MM.1S (cell line): ENCODE measurements around the gene UBE2E1.

Experiments used
- DNase-seq: peaks from one replicate; pipeline ENCODE4 v3.0.0-alpha.2; 2015
- H2AFZ ChIP-seq: fragments of 300-600 bp; sonication (generic); 2 replicates; pipeline ENCODE4 v1.6.0; 2016; ENCODE audit warnings: antibody characterized with exemption, low read length
- H3F3A ChIP-seq: fragments of 300-600 bp; sonication (generic); 2 replicates; pipeline ENCODE4 v1.6.1; 2016; ENCODE audit warnings: mild to moderate bottlenecking, antibody characterized with exemption, low read length, moderate library complexity, mixed read lengths; ENCODE audit not compliant: insufficient read depth
- H3K27ac ChIP-seq: fragments of 300-600 bp; sonication (generic); 2 replicates; pipeline ENCODE4 v1.5.1; 2016; ENCODE audit warnings: mild to moderate bottlenecking, low read length
- H3K27me3 ChIP-seq: fragments of 300-600 bp; sonication (generic); replicated peaks from 2 replicates; pipeline ENCODE4 v1.6.0; 2016; ENCODE audit warnings: low read length; ENCODE audit not compliant: insufficient read depth
- H3K36me3 ChIP-seq: fragments of 300-600 bp; sonication (generic); replicated peaks from 2 replicates; pipeline ENCODE4 v1.6.1; 2016; ENCODE audit warnings: mild to moderate bottlenecking, low read length, mixed read lengths; ENCODE audit not compliant: insufficient read depth
- H3K4me1 ChIP-seq: fragments of 300-600 bp; sonication (generic); 2 replicates; pipeline ENCODE4 v1.6.1; 2016; ENCODE audit warnings: low read length, mixed read lengths
- H3K4me2 ChIP-seq: fragments of 300-600 bp; sonication (generic); 2 replicates; pipeline ENCODE4 v1.6.0; 2016; ENCODE audit warnings: low read depth, low read length
- H3K4me3 ChIP-seq: fragments of 300-600 bp; sonication (generic); 2 replicates; pipeline ENCODE4 v1.5.1; 2016; ENCODE audit warnings: low read length, mixed read lengths
- H3K79me2 ChIP-seq: fragments of 300-600 bp; sonication (generic); 2 replicates; pipeline ENCODE4 v1.6.1; 2016; ENCODE audit warnings: mixed run types, low read length, mixed read lengths
- H3K9ac ChIP-seq: fragments of 300-600 bp; sonication (generic); 2 replicates; pipeline ENCODE4 v1.6.1; 2016; ENCODE audit warnings: low read length, mixed read lengths
- H3K9me2 ChIP-seq: fragments of 300-600 bp; sonication (generic); replicated peaks from 2 replicates; pipeline ENCODE4 v1.6.1; 2016; ENCODE audit warnings: mild to moderate bottlenecking, low read length, mixed read lengths; ENCODE audit not compliant: insufficient read depth
- H3K9me3 ChIP-seq: fragments of 300-600 bp; sonication (generic); replicated peaks from 2 replicates; pipeline ENCODE4 v1.6.1; 2016; ENCODE audit warnings: mild to moderate bottlenecking, low read length, mixed read lengths; ENCODE audit not compliant: insufficient read depth
- H4K20me1 ChIP-seq: fragments of 300-600 bp; sonication (generic); 2 replicates; pipeline ENCODE4 v1.6.1; 2016; ENCODE audit warnings: mild to moderate bottlenecking, low read length, moderate library complexity, mixed read lengths; ENCODE audit not compliant: insufficient read depth
- EZH2 ChIP-seq: fragments of 300-600 bp; sonication (generic); optimal IDR thresholded peaks from 2 replicates; pipeline ENCODE3; 2017; ENCODE audit warnings: low read depth, mild to moderate bottlenecking, antibody characterized with exemption, low read length, mixed read lengths
- EZH2phosphoT487 ChIP-seq: fragments of 300-600 bp; sonication (generic); IDR thresholded peaks from 2 replicates; pipeline ENCODE4 v1.6.1; 2018; ENCODE audit warnings: antibody characterized with exemption, low read length
- TF ChIP-seq, protein P1 (sequence below): fragments of 300-600 bp; sonication (generic); IDR thresholded peaks from 2 replicates; pipeline ENCODE4 v1.5.1; 2016; ENCODE audit warnings: antibody characterized with exemption, low read length, mixed read lengths

UBE2E1 gene

DNA sequence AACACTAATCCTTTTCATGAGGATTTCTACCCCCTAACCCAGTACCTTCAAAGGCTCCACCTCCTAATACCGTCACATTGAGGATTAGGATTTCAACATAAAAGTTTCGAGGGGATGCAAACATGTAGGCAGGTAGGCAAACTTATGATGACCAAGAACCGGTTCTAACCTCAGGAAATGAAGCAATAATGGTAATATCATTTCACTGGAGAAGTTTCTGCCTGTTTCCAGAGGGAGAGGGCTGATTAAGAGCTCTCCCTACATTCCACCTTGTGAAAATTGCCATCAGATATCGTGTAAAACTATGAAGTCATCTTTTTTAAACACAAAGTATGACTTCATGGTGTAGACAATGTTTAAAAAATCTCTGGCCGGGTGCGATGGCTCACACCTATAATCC lies 79.5 kb downstream of the UBE2E1 start:
- H3K9me2 ChIP-seq: no peaks in the 10 kb centered on the region
- H3K4me1 ChIP-seq: peaks cover 13% of the 10 kb centered on the region; the same call in 1 of the 2 replicates
- no peak overlapping the region for H3K4me2 ChIP-seq
- H3K9me3 ChIP-seq: no peaks in the 10 kb centered on the region
- no peaks in the 10 kb centered on the region for H3K36me3 ChIP-seq
- H2AFZ ChIP-seq: no peak overlapping the region
- no peak for DNase-seq
- H3K27me3 ChIP-seq: no peaks in the 10 kb centered on the region
- H3K79me2 ChIP-seq: peaks cover 97% of the 10 kb centered on the region
- no peak for TF ChIP-seq EZH2phosphoT487
- TF ChIP-seq, protein P1, sequence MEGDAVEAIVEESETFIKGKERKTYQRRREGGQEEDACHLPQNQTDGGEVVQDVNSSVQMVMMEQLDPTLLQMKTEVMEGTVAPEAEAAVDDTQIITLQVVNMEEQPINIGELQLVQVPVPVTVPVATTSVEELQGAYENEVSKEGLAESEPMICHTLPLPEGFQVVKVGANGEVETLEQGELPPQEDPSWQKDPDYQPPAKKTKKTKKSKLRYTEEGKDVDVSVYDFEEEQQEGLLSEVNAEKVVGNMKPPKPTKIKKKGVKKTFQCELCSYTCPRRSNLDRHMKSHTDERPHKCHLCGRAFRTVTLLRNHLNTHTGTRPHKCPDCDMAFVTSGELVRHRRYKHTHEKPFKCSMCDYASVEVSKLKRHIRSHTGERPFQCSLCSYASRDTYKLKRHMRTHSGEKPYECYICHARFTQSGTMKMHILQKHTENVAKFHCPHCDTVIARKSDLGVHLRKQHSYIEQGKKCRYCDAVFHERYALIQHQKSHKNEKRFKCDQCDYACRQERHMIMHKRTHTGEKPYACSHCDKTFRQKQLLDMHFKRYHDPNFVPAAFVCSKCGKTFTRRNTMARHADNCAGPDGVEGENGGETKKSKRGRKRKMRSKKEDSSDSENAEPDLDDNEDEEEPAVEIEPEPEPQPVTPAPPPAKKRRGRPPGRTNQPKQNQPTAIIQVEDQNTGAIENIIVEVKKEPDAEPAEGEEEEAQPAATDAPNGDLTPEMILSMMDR: no peak
- no peak for TF ChIP-seq EZH2
- H4K20me1 ChIP-seq: peaks cover 19% of the 10 kb centered on the region; the same call in 1 of the 2 replicates
- H3K4me3 ChIP-seq: no peak overlapping the region
- H3K27ac ChIP-seq: no peak overlapping the region
- peaks cover 9% of the 10 kb centered on the region; the same call in 1 of the 2 replicates for H3F3A ChIP-seq
- no peak overlapping the region for H3K9ac ChIP-seq

DNA sequence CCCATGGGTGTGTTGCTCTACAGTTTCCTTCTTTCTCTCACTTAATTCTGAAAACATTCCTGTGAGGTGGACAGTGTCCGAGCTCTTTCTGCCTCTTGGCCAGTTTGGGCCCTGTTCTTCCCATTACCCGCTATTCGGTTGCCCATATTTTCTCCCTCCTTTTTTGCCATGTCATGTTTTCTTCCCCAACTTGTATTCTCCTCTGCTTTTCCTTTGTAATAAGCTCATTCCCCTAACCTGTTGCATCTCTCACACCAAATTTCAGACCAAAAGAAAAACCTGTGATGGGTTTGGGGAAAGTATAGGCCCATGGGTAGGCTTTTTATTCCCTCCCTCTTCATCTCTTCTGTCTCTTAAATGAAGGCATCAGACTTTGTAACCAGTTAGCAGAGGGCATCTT lies 80.6 kb downstream of the UBE2E1 start:
- no peak overlapping the region for H3K27ac ChIP-seq
- H3K4me3 ChIP-seq: no peak overlapping the region
- H3K4me1 ChIP-seq: peaks cover 13% of the 10 kb centered on the region; the same call in 1 of the 2 replicates
- H3K9me2 ChIP-seq: no peaks in the 10 kb centered on the region
- DNase-seq: no peak
- no peak overlapping the region for H3K9ac ChIP-seq
- H2AFZ ChIP-seq: no peak overlapping the region
- H3K4me2 ChIP-seq: no peak overlapping the region
- no peaks in the 10 kb centered on the region for H3K27me3 ChIP-seq
- TF ChIP-seq, protein P1: no peak
- no peak for TF ChIP-seq EZH2
- no peak for TF ChIP-seq EZH2phosphoT487
- H3K9me3 ChIP-seq: no peaks in the 10 kb centered on the region
- peaks cover 9% of the 10 kb centered on the region; the same call in 1 of the 2 replicates for H3F3A ChIP-seq
- H3K36me3 ChIP-seq: 0 out of 2 replicates have a peak, but pooled peaks cover 7% of the 10 kb centered on the region
- peaks cover 19% of the 10 kb centered on the region; the same call in 1 of the 2 replicates for H4K20me1 ChIP-seq
- peaks cover 95% of the 10 kb centered on the region for H3K79me2 ChIP-seq

GRCh38 chr3:23888617-23889228 lies 83.0 kb downstream of the UBE2E1 start:
- no peak overlapping the region for H3K27ac ChIP-seq
- H3K4me2 ChIP-seq: no peak overlapping the region
- peaks cover 19% of the 10 kb centered on the region; the same call in 1 of the 2 replicates for H4K20me1 ChIP-seq
- H3K9ac ChIP-seq: no peak overlapping the region
- peak; percentile 10 for DNase-seq
- H3K4me3 ChIP-seq: no peak overlapping the region
- no peaks in the 10 kb centered on the region for H3K27me3 ChIP-seq
- no peaks in the 10 kb centered on the region for H3K9me3 ChIP-seq
- peaks cover 14% of the 10 kb centered on the region; the same call in 1 of the 2 replicates for H3K36me3 ChIP-seq
- TF ChIP-seq, protein P1: peak; percentile 63
- TF ChIP-seq EZH2phosphoT487 (no peak), EZH2 (no peak)
- peaks cover 13% of the 10 kb centered on the region; the same call in 1 of the 2 replicates for H3K4me1 ChIP-seq
- peaks cover 73% of the 10 kb centered on the region for H3K79me2 ChIP-seq
- H3K9me2 ChIP-seq: no peaks in the 10 kb centered on the region
- no peak overlapping the region for H2AFZ ChIP-seq
- H3F3A ChIP-seq: peaks cover 9% of the 10 kb centered on the region; the same call in 1 of the 2 replicates
